GM18868 (cell line): ENCODE measurements around the gene KSR2.

ENCODE experiments used
- ATAC-seq: cut with Tn5 transposase; IDR thresholded peaks from one replicate; pipeline ENCODE4 v1.9.1; 2021; ENCODE audit warnings: mild to moderate bottlenecking, moderate library complexity; ENCODE audit not compliant: unreplicated experiment

KSR2 gene

DNA sequence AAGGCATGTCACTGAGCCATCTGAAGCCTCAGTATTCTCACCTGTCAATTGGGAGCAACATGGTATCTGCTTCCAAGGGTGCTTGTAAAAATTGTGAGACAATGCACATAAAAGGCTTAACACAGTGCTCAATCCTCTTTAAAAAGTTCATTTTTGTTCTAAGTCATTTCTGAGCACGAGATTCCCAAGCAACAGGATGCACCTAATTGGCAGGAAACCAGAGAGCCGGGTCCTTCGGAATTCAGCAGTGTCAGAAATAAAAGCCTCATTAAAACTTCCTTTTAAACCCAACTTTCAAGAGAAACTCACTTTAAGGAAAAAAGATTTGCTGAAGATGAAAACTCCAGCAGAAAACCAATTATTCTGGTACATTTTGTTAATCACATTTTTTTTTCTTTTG lies 494.9 kb downstream of the KSR2 start:
- ATAC-seq, result no peak

DNA sequence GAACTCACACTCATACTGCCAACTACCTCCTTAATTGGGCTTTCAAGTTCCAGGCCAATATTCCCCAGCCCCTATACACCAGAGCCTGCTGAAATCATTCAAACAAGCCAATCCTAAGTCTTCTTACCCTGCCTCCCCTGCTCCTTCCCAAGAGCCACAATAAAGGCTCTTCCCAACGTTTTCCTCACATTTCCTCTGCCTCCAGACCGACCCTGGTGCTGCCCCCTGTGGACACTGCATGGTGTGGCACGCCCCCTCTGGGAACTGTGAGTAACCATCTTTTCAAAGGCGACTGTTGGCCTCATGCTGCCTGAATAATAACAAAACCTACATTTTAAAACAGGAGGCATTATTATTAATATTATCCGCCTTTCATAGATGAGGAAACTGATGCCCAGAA lies 495.8 kb downstream of the KSR2 start:
- ATAC-seq, result no peak

DNA sequence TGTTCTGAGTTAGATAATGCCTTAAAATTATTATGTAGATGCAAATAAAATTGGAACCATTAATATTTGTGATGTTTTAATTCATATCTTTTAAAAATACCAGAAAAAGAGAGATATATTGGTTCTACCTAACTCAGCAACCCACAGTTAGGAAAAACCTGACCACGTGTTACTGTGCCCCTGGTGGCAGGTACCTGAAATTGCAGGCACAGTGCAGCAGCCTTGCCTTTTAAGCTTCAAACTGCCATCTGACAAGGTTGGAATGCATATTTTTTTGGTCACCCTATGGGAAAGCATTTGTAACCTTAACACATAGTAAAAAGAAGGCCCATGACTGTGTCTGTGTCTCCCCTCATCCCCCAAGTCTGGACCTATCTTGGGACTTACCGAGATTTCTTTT lies 498.0 kb downstream of the KSR2 start:
- no peak for ATAC-seq

DNA sequence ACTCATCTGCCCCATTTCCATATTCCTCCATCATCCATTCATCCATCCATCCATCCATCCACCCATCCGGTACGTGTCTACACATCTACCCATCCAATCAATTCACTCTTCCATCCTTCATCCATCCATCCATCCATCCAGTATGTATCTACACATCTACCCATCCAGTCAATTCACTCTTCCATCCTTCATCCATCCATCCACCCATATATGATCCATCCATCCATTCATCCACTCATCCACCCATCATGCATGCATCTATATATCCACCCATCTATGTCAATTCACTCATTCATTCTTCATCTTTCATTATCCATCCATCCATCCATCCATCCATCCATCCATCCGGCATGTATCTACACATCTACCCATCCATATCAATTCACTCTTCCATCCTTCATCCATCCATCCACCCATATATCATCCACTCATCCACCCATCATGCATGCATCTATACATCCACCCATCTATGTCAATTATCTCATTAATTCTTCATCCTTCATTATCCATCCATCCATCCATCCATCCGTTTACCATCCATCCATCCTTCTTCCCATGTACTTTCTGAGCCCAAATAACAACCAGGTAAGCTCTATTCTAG lies 498.8 kb downstream of the KSR2 start:
- ATAC-seq, result no peak

DNA sequence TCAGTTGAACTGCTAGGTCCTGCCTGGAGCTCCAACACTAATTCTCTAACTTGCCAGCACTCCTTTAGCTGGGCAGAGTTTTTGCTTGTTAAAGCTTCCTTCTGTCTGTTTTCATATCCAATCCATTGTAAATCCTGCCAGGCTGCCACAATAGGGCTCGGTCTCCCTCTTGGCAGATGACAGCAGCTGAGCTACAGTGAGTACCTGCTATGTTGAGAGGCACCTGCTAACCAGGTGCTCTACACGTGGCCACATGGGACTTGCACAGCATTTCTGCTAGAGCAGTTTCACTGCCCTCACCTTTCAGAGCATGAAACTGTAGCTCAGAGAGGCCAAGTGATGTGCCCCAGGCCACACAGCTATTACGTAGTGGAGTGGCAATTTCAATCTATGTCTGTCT lies 500.8 kb downstream of the KSR2 start:
- no peak for ATAC-seq

DNA sequence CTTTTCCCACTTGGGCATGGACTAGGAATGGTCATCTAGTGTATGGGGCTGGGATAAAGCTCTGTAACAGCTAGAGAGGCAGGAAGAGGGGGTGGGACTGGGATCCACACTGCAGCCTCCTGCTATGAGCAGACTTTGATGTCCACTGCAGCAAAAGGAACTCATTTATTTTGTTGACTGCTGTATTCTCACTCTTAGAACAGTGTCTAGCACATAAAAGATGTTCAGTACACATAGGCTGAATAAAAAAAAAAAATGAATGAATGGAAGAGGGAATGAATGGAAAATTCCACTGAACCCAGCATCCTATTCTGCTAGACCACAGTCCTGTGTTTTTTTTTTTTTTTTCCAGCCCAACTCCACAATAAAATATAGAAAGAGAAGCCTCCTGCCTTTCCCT lies 501.2 kb downstream of the KSR2 start:
- ATAC-seq, result no peak

DNA sequence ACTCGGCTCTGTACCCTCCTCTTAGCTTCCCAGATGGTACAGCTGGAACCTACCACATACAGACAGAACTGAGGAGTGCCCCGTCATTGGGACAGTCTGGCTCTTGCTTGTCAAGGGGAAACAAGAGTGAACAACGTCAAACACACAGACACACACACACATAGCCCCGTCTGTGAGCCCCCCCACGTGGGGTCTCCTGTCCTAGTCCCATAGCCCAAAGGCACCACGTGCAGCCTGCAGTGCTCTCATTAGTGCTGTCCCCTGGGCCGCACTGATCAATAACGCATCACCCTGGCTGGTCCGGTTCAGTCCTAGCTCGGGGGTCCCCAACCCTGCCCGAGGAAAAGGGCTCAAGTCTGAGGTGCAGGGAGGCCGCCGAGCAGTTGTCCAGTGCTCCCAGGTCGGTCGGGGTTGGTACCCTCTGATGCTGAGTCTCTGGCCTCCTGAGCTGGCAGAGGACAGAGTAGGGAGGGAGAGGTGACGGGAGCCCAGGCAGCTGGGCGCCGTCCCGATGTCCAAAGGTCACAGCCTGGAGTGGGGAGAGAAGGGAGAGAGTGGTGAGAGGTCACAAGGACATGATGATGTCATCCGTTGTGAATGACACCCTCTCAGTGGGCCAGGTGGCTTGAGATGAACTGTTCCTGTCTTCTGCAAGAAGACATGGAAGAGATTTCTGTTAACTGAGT lies 502.0 kb downstream of the KSR2 start:
- no peak for ATAC-seq

DNA sequence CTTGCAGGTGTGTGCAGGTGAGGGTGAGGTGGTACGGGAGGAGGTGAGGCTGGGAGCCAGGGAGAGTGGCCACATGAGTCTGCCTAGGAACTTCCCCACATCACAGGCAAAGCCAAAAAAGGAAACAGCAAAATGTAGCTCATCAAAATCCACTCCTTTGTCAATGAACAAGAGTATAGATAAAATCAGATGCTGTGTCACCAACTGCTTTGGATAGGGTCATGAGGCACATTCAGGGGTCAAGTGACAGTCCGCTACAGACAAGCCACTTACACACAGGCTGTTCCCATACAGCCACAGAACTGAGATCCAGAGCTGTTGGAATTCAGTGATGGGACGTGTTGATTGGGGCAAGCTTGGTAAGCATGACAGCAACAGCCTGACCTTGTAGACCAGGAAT lies 507.1 kb downstream of the KSR2 start:
- ATAC-seq, result no peak

DNA sequence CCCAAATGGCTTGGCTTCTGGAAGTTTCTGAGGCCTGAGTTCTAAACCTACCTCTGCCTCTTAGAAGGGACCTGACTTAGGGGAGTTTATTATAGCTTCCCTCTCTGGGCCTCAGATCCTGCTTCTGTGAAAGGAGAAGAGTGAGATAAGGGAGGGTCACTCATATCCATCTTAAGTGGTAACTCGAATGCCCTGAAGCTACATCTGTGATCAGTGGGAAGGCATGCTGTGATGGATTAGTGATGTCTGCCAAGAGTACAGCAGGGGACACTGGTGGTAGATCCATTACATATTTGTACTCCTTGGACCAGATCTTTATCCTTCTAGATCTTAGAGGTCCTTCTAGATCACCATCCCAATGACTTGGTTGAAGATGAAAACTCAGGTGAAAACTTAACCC lies 509.6 kb downstream of the KSR2 start:
- ATAC-seq, result no peak

DNA sequence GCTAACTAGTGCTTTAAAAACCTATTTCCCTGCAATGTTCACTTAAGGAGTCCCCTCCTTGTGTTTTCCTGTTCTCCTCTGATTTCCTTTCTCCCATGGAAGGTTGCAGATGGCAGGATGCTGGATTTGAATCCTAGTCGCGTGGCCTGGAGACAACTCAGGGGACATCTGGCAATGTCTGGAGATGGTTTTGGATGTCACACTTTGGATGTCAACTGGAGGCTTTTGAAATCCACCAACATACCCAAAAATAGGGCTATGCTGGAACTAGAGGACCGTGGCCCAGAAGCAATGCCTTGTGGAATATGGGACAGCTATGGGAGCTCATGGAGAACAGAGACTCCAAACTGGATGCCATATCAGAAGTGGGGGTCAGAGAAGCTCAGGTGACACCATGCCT lies 511.6 kb downstream of the KSR2 start:
- no peak for ATAC-seq

DNA sequence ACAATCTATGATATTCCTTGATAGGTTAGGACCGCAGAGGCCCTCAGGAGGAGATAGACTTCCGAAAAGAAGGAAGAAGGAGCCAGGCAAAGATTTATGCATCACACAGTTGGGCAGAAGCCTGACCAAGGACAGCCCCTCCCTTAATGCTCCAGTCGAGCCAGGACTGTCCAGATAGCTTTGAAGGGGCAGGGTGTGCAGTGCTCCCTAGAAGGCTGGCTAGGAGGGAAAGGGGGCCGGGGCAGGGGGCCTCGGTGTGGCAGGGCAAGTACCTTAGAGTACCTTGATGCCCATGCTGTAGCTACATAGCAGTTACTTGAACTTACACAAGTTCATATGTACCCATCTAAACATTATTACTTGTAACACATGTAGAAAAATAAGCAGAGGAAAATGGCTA lies 512.7 kb downstream of the KSR2 start:
- no peak for ATAC-seq

DNA sequence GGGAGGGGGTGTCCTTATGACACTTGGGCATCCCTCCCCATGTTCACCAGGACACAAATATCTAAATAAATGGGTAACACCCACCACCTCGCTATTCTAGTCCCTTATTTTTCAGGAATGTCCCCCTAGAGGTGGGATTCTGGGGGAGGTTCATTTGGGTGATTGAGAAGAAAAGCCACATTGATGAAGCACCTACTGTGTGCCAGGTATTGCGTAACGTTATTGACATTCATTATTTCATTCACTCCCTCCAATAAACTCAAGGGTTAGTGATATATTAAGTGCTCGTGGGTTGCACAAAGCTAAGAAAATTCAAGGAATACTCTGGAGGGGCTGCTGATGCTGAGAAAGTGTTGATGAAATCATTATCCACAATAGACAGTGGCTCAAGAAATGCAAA lies 514.8 kb downstream of the KSR2 start:
- ATAC-seq, result no peak

DNA sequence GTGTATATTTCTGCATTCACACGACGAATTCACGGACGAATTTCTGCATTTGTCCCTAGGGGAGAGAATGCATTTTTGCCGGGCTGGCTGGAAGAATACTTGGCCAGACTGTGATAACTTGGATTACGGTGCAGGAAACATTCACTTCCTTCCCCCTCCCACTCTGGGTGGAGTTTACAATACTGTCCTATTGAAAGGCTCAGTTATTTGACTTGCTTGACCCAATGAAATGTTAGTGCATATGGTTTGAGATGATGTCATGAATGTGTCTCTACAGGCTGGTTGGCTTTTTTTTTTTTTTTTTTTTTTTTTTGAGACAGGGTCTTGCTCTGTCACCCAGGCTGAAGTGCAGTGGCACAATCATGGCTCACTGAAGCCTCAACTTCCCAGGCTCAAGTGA lies 516.7 kb downstream of the KSR2 start:
- ATAC-seq, result no peak

DNA sequence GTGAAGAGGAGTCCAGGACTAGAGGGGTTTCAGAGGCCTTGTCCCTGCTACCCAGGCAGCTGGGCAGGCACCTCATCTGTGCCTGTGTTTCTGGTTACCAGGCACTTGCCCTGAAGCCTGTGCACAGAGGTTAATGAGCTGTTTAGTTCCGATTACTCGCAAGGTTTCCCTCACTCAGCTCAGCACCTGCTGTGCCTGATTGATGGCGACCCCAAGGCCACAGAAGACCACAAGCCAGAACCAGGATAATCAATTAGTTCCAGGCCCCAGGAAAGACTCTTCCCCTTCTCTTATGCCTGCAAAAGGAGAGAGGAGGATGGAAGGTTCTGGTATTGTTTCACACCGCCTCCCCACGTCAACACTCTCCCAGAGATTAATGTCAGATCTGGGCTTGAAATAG lies 518.6 kb downstream of the KSR2 start:
- ATAC-seq, result no peak

DNA sequence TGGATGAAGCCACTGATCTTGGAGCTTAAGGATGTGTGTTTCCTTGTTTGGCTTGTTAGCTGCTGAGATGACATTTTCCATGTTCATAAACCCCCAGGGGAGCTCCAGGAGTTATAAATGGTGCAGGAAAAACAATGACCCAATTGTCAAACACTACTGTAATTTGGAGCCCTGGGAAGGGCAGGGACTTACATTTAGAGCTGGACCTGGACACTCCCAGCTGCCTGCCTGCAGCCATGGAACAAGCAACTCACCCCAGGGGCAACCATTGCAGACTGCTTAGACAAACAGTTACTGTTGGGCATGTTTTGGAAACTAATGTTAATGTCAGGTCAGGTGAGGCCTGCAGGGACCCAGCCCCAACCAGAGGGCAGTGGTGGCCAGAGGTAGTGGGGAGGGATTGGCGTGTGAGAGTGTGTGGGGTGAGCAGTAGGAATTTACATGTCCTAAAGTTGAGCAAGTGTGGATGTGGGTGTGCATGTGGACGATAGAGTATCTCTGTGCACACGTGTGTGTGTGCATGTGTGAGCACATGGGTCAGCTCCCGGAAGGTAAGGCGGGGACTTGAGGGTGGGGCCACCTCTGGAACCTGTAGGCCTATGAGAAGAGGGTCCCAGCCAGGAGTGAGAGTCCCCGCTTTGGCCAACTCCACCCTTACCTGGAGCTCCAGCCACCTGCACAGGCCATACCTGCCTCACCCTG lies 521.0 kb downstream of the KSR2 start:
- no peak for ATAC-seq

DNA sequence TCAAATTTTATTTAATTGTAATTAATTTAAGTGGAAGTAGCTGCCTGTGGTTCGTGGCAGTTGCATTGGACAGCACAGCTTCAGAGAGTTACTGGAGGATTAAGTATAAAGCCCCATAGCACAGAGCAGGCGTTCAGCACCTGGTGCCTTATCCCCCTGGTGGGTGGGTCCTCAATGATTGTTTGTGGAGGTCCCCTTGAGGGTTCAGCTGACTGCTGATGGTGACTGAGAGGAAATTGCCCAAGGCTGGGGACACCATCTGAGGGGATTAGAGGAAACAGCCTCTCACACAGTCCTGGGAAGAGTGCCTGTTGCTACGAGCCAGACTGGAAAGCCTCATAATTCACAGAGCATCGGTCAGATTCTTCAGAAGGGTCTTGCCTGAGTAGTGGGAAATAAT lies 524.0 kb downstream of the KSR2 start:
- no peak for ATAC-seq

DNA sequence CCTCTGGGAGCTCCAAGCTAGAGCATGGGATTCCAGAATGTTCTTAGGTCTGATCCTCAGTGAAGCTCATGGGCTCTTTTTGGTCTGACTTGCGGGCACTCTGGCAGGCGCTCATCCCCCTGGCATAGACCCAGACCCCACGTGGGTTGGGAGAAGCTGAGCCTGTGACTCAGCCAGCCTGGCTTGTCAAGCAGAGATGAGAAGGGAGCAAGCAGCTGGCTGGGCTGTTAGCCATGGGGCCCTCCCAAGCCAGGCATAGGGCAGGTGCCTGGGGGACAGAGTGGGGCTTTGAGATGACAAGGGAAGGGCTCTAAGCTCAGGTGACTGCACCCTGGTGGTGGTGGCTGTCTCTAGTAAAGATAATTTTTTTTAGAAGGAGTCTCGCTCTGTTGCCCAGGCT lies 527.0 kb downstream of the KSR2 start:
- ATAC-seq, result no peak

DNA sequence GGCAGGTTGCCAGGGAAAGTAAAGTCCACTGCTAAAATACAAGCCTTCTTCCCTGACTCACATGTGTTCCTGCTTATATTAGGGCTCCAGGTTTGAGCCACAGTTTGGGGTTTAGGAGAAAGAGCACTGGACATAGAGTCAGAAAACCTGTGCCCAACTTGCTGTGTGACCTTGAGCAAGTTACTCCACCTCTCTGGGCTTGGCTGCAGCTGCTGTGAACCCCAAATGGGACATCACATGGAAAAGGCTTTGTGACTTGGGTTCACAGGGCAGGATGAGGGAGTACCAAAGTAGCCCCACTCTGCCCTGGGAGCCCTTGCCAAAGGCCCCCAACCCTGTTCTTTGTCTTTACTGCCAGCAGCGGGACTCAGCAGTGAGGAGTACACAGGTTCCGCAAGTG lies 528.4 kb downstream of the KSR2 start:
- ATAC-seq, result no peak

DNA sequence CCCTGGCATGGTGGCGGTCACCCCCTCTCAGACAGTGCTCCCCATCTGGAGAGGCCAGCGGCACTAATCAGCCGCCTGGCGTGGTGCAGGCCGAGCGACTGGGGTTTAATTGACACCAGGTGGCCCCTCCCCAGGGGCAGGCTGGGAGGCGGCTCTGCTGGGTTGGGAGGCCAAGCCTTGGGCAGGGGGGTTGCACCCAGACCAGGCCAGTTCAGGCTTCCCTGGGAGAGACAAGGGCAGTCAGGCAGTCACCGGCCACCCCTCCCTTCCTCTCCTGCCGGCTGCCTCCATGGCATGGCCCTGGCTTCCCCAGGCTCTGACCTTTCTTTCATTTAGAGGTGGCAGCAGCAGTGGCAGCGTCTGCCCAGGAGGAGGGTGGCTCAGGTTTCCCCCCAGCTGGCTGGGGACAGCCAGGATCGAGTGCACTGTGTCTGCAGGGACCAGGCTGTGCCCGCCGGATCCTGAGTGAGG lies 529.2 kb downstream of the KSR2 start:
- ATAC-seq, result no peak

DNA sequence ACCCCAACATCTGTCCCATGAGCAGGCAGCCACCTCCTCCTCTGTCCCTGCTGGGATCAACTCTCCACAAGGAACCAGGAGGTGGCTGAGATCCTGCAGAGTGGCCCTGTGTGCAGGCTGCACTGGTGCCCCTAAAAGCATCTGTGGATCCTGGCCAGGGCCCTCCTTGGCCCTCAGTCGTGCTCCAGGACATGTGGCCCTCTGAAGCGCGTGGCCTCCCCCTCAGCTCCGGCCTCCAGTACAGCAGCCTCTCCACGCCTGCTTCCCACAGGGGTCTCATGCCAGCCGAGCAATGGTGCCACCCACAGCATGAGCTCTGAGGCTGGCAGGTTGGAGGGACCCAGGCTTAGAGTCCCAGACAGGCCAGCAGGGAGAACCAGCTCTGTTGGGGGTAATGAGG lies 530.0 kb downstream of the KSR2 start:
- no peak for ATAC-seq

DNA sequence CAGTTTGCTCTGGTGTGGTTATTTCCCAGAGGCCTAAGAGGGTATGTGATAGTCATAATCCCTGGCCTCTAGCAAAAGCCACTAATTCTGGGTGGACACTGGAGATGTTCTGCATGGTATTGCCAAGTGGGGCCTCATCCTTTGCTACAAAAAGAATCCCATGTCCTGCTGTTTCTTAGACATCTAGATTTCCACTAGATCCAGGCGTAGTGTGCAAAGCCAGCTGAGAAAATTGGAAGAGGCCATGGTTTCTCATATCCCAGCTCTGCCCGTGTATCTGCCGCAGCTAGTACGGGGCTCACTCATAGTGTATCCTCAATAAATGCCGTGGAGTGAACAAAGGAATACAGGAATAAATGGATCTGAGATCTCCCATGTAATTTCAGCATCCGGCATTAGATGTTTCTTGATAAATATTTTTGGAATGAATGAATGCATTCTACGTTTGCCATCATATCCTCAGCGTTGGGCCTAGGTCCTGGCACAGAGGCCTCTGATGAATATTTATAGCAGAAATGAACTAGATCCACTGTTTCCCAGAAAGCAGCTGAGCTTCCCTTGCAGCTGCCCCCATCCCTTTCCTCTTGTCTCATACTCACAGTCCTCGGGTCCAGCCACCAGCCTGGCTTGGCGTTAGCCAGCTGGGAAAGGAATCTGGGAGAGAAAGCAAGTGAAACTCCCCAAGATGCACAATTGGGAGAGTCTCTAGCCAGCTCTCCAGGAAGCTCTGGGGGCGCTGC lies 531.1 kb downstream of the KSR2 start:
- ATAC-seq, result no peak

DNA sequence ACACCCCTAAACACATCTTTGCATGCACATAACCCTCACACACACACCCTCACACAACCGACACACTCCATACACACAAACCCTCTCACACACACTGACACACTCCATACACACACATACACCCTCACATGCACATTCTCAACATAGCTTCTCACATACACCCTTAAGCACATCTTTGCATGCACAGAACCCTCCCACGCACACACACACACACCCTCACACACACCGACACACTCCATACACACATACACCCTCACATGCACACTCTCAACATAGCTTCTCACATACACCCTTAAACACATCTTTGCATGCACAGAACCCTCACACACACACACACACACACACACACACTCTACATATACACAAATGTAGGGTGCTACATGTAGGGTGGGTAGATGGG lies 534.9 kb downstream of the KSR2 start:
- ATAC-seq, result no peak
